GM10266 (cell line): ENCODE data around the gene PLCD1.

ENCODE experiments used
- DNase-seq: peaks from one replicate; pipeline ENCODE4 v3.0.0; 2012; ENCODE audit errors: extremely low spot score
- CTCF ChIP-seq: IDR thresholded peaks from 2 replicates; pipeline ENCODE4 v1.5.1; 2012; ENCODE audit warnings: mild to moderate bottlenecking, low read depth; ENCODE audit not compliant: control insufficient read depth, insufficient read depth; ENCODE audit errors: missing control alignments

PLCD1 gene

GRCh38 chr3:38026856-38027255, 2.6 kb downstream of the PLCD1 start:
- no peak for TF ChIP-seq CTCF
- DNase-seq = no peak

- no peak for DNase-seq
- no peak for TF ChIP-seq CTCF
These were observed 6.3 kb downstream of the PLCD1 start for GRCh38 chr3:38022896-38023709.

- no peak for DNase-seq
- no peak for TF ChIP-seq CTCF
These were observed 7.1 kb downstream of the PLCD1 start for GRCh38 chr3:38022301-38022700.

GRCh38 chr3:38021196-38021595, 8.2 kb downstream of the PLCD1 start:
- DNase-seq = no peak
- no peak for TF ChIP-seq CTCF

GRCh38 chr3:38020342-38020726, 9.1 kb downstream of the PLCD1 start:
- TF ChIP-seq CTCF = no peak
- DNase-seq = no peak

- TF ChIP-seq CTCF = no peak
These were observed 9.6 kb downstream of the PLCD1 start for GRCh38 chr3:38019658-38020341.

More at GRCh38 chr3:38019658-38020341, 9.6 kb downstream of the PLCD1 start:
- no peak for DNase-seq
